Suprapubic skin (tissue), 4 donors: Measurements from ENCODE around the gene KDM4B. TPM values are rescaled to one million over a fixed set of nuclear protein-coding genes. Genes with fewer than 3 reads are reported as not detected.

Source experiments
- DNase-seq, 2 donors: peaks; one replicate each; pipeline ENCODE4 v3.0.0-alpha.2; 2019; ENCODE audit warnings: low spot score in 2 of 2
- H3K27ac ChIP-seq: fragments of 200-600 bp; sonication (generic); one replicate; pipeline ENCODE4 v1.5.1; 2019
- H3K27me3 ChIP-seq: fragments of 200-600 bp; sonication (generic); one replicate; pipeline ENCODE4 v1.5.1; 2019
- H3K36me3 ChIP-seq: fragments of 200-600 bp; sonication (generic); one replicate; pipeline ENCODE4 v1.5.1; 2019
- H3K4me1 ChIP-seq: fragments of 200-600 bp; sonication (generic); one replicate; pipeline ENCODE4 v1.5.1; 2019
- H3K4me3 ChIP-seq: fragments of 200-600 bp; sonication (generic); one replicate; pipeline ENCODE4 v1.5.1; 2019; ENCODE audit warnings: mild to moderate bottlenecking
- H3K9me3 ChIP-seq: fragments of 200-600 bp; sonication (generic); one replicate; pipeline ENCODE4 v1.5.1; 2019
- CTCF ChIP-seq, 2 donors: fragments of 200-600 bp in 1 of 2; fragments of 450-650 bp in 1 of 2; sonication (generic) in 1 of 2; IDR thresholded peaks; one replicate each; pipeline ENCODE4 v1.5.1; 2016 to 2019; ENCODE audit warnings: antibody characterized with exemption in 2 of 2, mild to moderate bottlenecking in 1 of 2, moderate library complexity in 1 of 2
- EP300 ChIP-seq: sonication (generic); formaldehyde crosslinking; IDR thresholded peaks from one replicate; pipeline ENCODE4 v1.6.1; 2017; ENCODE audit warnings: antibody characterized with exemption
- POLR2A ChIP-seq, 2 donors: fragments of 450-650 bp; IDR thresholded peaks; one replicate each; pipeline ENCODE4 v1.6.1; 2017; ENCODE audit warnings: antibody characterized with exemption in 2 of 2, mild to moderate bottlenecking in 2 of 2, moderate library complexity in 2 of 2
- POLR2AphosphoS5 ChIP-seq, 3 donors: sonication (generic); formaldehyde crosslinking; IDR thresholded peaks; one replicate each; pipeline ENCODE4 v1.6.1; 2017; ENCODE audit warnings: antibody characterized with exemption in 3 of 3
- WGBS: methylation state at CpG from one replicate; pipeline ENCODE4 v1.1.5; 2018; 5-methylcytosine and 5-hydroxymethylcytosine counted together
- total RNA-seq, 4 donors: library from RNA; depleted of rRNA; stranded (reverse); fragments of >200 nt; gene quantifications; one replicate each; pipeline ENCODE4 v1.1.0, GENCODE V29; 2016

KDM4B gene
- total RNA-seq, 4 donors from 2014 or later: 34.2 to 82.7 (median 48.7) TPM

DNA sequence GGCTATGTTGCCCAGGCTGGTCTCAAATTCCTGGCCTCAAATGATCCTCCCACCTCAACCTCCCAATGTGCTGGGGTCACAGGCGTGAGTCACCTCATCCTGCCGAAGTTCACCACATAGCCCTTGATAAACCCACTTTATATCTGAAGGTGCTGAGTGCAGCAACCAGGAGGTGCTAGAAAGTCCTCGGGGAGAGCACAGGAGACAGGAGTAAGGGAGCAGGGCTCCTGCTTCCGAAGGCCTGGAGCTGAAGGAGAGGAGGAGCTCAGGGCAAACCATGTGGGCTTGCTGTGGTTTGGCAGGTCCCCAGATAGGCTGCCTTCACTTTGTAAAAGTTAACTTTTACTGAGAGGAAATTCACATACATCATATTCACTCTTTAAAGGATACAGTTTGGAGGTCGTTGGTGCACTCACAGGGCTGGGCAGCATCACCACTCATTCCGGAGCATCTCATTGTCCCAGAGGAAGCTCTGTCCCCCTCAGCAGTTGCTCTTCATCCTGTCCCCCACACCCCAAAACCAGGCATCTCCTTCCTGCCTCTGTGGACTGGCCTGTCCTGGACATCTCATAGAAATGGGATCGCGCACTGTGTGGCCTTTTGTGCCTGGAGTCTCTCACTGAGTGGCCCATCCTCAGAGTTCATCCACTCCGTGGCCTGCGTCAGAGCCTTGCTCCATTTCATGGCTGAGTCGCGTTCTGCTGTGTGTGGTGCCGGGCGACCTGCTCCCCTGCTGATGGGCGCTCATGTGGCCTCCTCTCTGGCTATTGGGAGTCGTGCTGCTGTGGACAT lies 49.5 kb downstream of the KDM4B start:
- Histone ChIP-seq H3K27me3 (no peaks in the 10 kb centered on the region), H3K27ac (no peak overlapping the region), H3K4me3 (no peak overlapping the region), H3K4me1 (peaks cover 37% of the 10 kb centered on the region), H3K9me3 (no peaks in the 10 kb centered on the region), H3K36me3 (peaks cover 16% of the 10 kb centered on the region)
- DNase-seq: no peak
- TF ChIP-seq CTCF (IDR thresholded peaks at IDR 0.05) (no peak), EP300 (no peak), POLR2AphosphoS5 (IDR thresholded peaks at IDR 0.05) (no peak), POLR2A (IDR thresholded peaks at IDR 0.05) (no peak)
- 80% methylated on average over 16 of the region's 16 CpGs for WGBS

DNA sequence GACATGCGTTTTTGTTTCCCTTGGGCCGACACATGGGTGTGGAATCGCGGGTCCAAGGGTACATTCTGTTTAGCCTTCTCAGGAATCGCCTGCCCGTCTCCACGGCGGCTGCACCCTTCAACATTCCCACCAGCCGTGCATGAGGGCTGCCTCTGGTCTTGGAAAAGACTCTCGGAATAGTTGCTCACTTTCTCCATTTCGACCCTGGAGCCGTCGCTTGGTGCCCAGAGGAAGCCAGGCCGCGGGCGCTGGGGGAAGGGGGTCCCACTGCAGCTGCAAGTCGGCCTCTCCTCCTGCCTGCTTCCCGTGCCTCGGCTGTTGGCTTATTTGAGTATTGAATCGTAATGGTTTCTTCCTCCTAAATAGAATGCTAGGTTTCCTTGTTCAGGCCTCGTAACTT lies 51.5 kb downstream of the KDM4B start:
- TF ChIP-seq EP300 (no peak), POLR2AphosphoS5 (IDR thresholded peaks at IDR 0.05) (no peak), POLR2A (IDR thresholded peaks at IDR 0.05) (no peak), CTCF (IDR thresholded peaks at IDR 0.05) (no peak)
- no peak overlapping the region for H3K27ac ChIP-seq
- peaks cover 42% of the 10 kb centered on the region for H3K4me1 ChIP-seq
- no peak for DNase-seq
- WGBS: 90% methylated on average over 21 of the region's 21 CpGs
- no peaks in the 10 kb centered on the region for H3K27me3 ChIP-seq
- H3K4me3 ChIP-seq: no peak overlapping the region
- peaks cover 16% of the 10 kb centered on the region for H3K36me3 ChIP-seq
- H3K9me3 ChIP-seq: no peaks in the 10 kb centered on the region

- peaks cover 43% of the 10 kb centered on the region for H3K4me1 ChIP-seq
- no peak for DNase-seq
- 73% methylated on average over 5 of the region's 5 CpGs for WGBS
Observed at GRCh38 chr19:5021046-5021445, 52.1 kb downstream of the KDM4B start.

DNA sequence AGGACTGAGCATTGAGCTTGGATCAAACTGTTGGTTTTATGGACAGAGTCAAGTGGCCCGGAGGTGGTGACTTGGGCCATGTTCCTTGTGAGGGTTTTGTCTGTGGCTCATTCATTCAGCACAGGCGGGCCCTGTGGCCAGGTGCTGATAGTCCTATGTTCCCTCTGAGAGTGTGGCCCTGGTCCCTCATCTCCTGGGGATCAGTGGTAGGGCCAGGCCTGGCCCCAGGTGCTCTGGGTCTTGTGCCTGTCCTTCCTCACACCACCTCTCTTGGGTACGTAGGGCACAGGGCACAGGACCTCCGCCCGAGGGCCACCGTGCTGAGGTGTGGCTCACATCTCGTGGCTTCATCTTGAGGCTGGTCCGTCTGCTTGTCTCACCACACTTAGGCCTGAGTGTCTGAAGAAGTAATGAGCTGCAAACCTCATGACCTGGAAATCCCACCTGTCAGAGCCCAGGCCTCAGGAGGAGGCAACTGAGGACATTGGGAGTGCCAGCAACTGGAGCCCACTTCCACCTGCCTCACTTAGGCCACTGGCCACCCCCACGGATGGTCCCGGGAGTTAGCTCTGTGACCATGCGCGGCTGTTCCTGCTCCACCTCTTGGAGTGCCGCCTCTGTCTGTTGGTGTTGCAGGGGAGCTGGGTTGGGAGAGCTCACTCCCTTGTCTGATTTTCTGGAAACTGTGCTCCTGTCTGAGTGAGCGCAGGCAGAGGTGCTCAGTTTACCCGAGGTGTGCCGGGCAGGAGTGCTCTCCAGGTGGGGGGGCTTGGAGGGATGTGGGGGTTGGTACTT lies 53.4 kb downstream of the KDM4B start:
- no peak overlapping the region for H3K27ac ChIP-seq
- WGBS: 79% methylated on average over 10 of the region's 16 CpGs
- DNase-seq: no peak
- H3K27me3 ChIP-seq: no peaks in the 10 kb centered on the region
- H3K4me1 ChIP-seq: peaks cover 47% of the 10 kb centered on the region
- no peak overlapping the region for H3K4me3 ChIP-seq
- TF ChIP-seq CTCF (IDR thresholded peaks at IDR 0.05) (no peak), EP300 (no peak), POLR2A (IDR thresholded peaks at IDR 0.05) (no peak), POLR2AphosphoS5 (IDR thresholded peaks at IDR 0.05) (no peak)
- no peaks in the 10 kb centered on the region for H3K9me3 ChIP-seq
- H3K36me3 ChIP-seq: peaks cover 9% of the 10 kb centered on the region

More at GRCh38 chr19:5021046-5021445, 52.1 kb downstream of the KDM4B start:
- Histone ChIP-seq H3K36me3 (peaks cover 16% of the 10 kb centered on the region), H3K27ac (no peak overlapping the region), H3K27me3 (no peaks in the 10 kb centered on the region), H3K4me3 (no peak overlapping the region), H3K9me3 (no peaks in the 10 kb centered on the region)
- TF ChIP-seq EP300: no peak
- no peak for TF ChIP-seq CTCF (IDR thresholded peaks at IDR 0.05)
- no peak for TF ChIP-seq POLR2A (IDR thresholded peaks at IDR 0.05)
- TF ChIP-seq POLR2AphosphoS5 (IDR thresholded peaks at IDR 0.05): no peak

DNA sequence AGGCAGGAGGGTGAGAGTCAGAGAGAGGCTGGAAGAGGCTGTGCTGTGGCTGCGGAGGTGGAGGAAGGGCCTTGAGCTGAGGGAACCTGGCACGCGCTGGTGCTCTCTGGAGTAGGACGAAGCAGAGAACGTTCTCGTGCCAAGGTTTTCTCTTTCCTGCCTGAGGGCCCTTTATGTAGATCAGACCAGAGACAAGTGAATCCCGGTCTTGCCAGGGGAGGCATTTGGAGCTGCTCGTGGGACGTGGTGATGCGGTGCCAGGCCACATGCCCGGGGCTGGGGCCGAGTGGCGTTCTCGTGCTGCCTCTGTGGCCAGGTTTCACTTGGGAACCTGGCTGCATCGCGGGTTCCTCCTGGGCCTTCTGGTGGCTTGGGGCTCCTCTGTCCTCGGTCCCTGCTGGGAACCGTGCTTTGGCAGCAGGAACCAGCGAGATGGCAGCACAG lies 54.2 kb downstream of the KDM4B start:
- DNase-seq: no peak
- H3K27me3 ChIP-seq: no peaks in the 10 kb centered on the region
- H3K4me3 ChIP-seq: no peak overlapping the region
- 47% methylated on average over 11 of the region's 19 CpGs for WGBS
- H3K9me3 ChIP-seq: no peaks in the 10 kb centered on the region
- peaks cover 38% of the 10 kb centered on the region for H3K4me1 ChIP-seq
- H3K36me3 ChIP-seq: peaks cover 7% of the 10 kb centered on the region
- TF ChIP-seq CTCF (IDR thresholded peaks at IDR 0.05) (no peak), POLR2A (IDR thresholded peaks at IDR 0.05) (no peak), EP300 (no peak), POLR2AphosphoS5 (IDR thresholded peaks at IDR 0.05) (no peak)
- no peak overlapping the region for H3K27ac ChIP-seq
